HEK293 (cell line): ENCODE data around the gene WARS2.

Source experiments
- CTCF ChIA-PET: fragments of 350-600 bp; formaldehyde crosslinking; extraction: SDS; loops from one replicate; lab custom pipeline; 2021; ENCODE audit warnings: antibody characterized with exemption; lab: Yijun Ruan, JAX
- POLR2A ChIA-PET: fragments of 300-600 bp; formaldehyde crosslinking; extraction: SDS; loops from one replicate; lab custom pipeline; 2020; ENCODE audit warnings: antibody characterized with exemption, inconsistent platforms; lab: Yijun Ruan, JAX
- H3K27ac ChIP-seq: fragments of 200-500 bp; sonication (Bioruptor generic); 2 replicates; pipeline ENCODE4 v1.5.1; 2014; ENCODE audit warnings: low read depth, low read length, control low read depth, inconsistent platforms; ENCODE audit errors: extremely low read depth
- H3K36me3 ChIP-seq, 2 experiments: fragments of 200-500 bp in 1 of 2; sonication (Bioruptor generic) in 1 of 2; 1 replicate in 1 of 2; 2 replicates in 1 of 2; pipeline ENCODE4 v1.5.1; 2014 to 2017; ENCODE audit warnings: inconsistent platforms in 2 of 2, low read length in 2 of 2; ENCODE audit not compliant: control insufficient read depth in 2 of 2, insufficient read depth in 1 of 2
- H3K4me1 ChIP-seq: fragments of 200-500 bp; sonication (Bioruptor generic); 2 replicates; pipeline ENCODE4 v1.5.1; 2014; ENCODE audit warnings: mild to moderate bottlenecking, low read length, inconsistent platforms; ENCODE audit not compliant: control insufficient read depth, insufficient read depth
- H3K4me3 ChIP-seq: 2 replicates; pipeline ENCODE4 v1.5.1; 2011; ENCODE audit warnings: low read depth, mild to moderate bottlenecking, control low read depth, low read length, moderate library complexity
- H3K9me3 ChIP-seq: fragments of 200-500 bp; sonication (Bioruptor generic); 2 replicates; pipeline ENCODE4 v1.5.1; 2014; ENCODE audit warnings: low read depth, low read length, inconsistent platforms; ENCODE audit not compliant: control insufficient read depth, insufficient read depth
- BCL11B ChIP-seq: fragments of 450-650 bp; formaldehyde crosslinking; IDR thresholded peaks from 2 replicates; pipeline ENCODE4 v1.5.1; 2016; ENCODE audit warnings: low read depth, missing biosample characterization, missing genetic modification characterization
- BCL6B ChIP-seq: fragments of 450-650 bp; formaldehyde crosslinking; IDR thresholded peaks from 2 replicates; pipeline ENCODE4 v1.5.1; 2017; ENCODE audit warnings: missing biosample characterization, missing genetic modification characterization
- EGR2 ChIP-seq: fragments of 450-650 bp; formaldehyde crosslinking; IDR thresholded peaks from 2 replicates; pipeline ENCODE4 v1.5.1; 2016; ENCODE audit warnings: low read depth, missing biosample characterization, missing genetic modification characterization
- KLF16 ChIP-seq: fragments of 450-650 bp; formaldehyde crosslinking; IDR thresholded peaks from 2 replicates; pipeline ENCODE4 v1.5.1; 2017; ENCODE audit warnings: missing biosample characterization, missing genetic modification characterization
- PRDM2 ChIP-seq: fragments of 450-650 bp; formaldehyde crosslinking; IDR thresholded peaks from 2 replicates; pipeline ENCODE4 v1.5.1; 2016; ENCODE audit warnings: missing biosample characterization, missing genetic modification characterization, borderline replicate concordance
- TRIM28 ChIP-seq: IDR thresholded peaks from 2 replicates; pipeline ENCODE4 v1.6.1; 2011; ENCODE audit warnings: low read length, control low read depth, borderline replicate concordance
- WT1 ChIP-seq: fragments of 450-650 bp; formaldehyde crosslinking; IDR thresholded peaks from 2 replicates; pipeline ENCODE4 v1.5.1; 2016; ENCODE audit warnings: missing biosample characterization, missing genetic modification characterization
- ZBTB20 ChIP-seq: fragments of 450-650 bp; formaldehyde crosslinking; IDR thresholded peaks from 2 replicates; pipeline ENCODE4 v1.5.1; 2016; ENCODE audit warnings: missing biosample characterization, missing genetic modification characterization
- ZNF10 ChIP-seq: fragments of 450-650 bp; formaldehyde crosslinking; IDR thresholded peaks from 2 replicates; pipeline ENCODE4 v1.5.1; 2017; ENCODE audit warnings: missing biosample characterization, missing genetic modification characterization
- ZNF132 ChIP-seq: fragments of 450-650 bp; formaldehyde crosslinking; IDR thresholded peaks from 2 replicates; pipeline ENCODE4 v1.5.1; 2017; ENCODE audit warnings: missing biosample characterization, missing genetic modification characterization, borderline replicate concordance
- ZNF138 ChIP-seq: fragments of 450-650 bp; formaldehyde crosslinking; IDR thresholded peaks from 2 replicates; pipeline ENCODE4 v1.5.1; 2016; ENCODE audit warnings: missing biosample characterization, missing genetic modification characterization, borderline replicate concordance
- ZNF148 ChIP-seq: fragments of 450-650 bp; formaldehyde crosslinking; IDR thresholded peaks from 2 replicates; pipeline ENCODE4 v1.5.0; 2017; ENCODE audit warnings: missing biosample characterization, missing genetic modification characterization, borderline replicate concordance
- ZNF155 ChIP-seq: fragments of 450-650 bp; formaldehyde crosslinking; IDR thresholded peaks from 2 replicates; pipeline ENCODE4 v1.5.1; 2016; ENCODE audit warnings: missing biosample characterization, missing genetic modification characterization
- ZNF266 ChIP-seq: fragments of 450-650 bp; formaldehyde crosslinking; IDR thresholded peaks from 2 replicates; pipeline ENCODE4 v1.5.1; 2016; ENCODE audit warnings: missing biosample characterization, missing genetic modification characterization, low read depth
- ZNF416 ChIP-seq: fragments of 450-650 bp; formaldehyde crosslinking; IDR thresholded peaks from 2 replicates; pipeline ENCODE4 v1.5.1; 2016; ENCODE audit warnings: missing biosample characterization, missing genetic modification characterization
- ZNF423 ChIP-seq: fragments of 450-650 bp; formaldehyde crosslinking; IDR thresholded peaks from 2 replicates; pipeline ENCODE4 v1.5.1; 2016; ENCODE audit warnings: missing biosample characterization, missing genetic modification characterization
- ZNF530 ChIP-seq: fragments of 450-650 bp; formaldehyde crosslinking; IDR thresholded peaks from 2 replicates; pipeline ENCODE4 v1.5.1; 2016; ENCODE audit warnings: low read depth, missing biosample characterization, missing genetic modification characterization
- ZNF768 ChIP-seq: fragments of 450-650 bp; formaldehyde crosslinking; IDR thresholded peaks from 2 replicates; pipeline ENCODE4 v1.5.1; 2018; ENCODE audit warnings: missing biosample characterization, mild to moderate bottlenecking, missing genetic modification characterization
- ZNF843 ChIP-seq: fragments of 450-650 bp; formaldehyde crosslinking; IDR thresholded peaks from 2 replicates; pipeline ENCODE4 v1.5.1; 2016; ENCODE audit warnings: missing biosample characterization, missing genetic modification characterization
- TF ChIP-seq, protein P1 (sequence below): fragments of 450-650 bp; formaldehyde crosslinking; IDR thresholded peaks from 2 replicates; pipeline ENCODE4 v1.5.1; 2016; ENCODE audit warnings: missing biosample characterization, missing genetic modification characterization
- TF ChIP-seq, protein P2 (sequence below): fragments of 450-650 bp; formaldehyde crosslinking; IDR thresholded peaks from 2 replicates; pipeline ENCODE4 v1.5.1; 2016; ENCODE audit warnings: missing biosample characterization, missing genetic modification characterization

WARS2 gene

GRCh38 chr1:119160409-119160808 lies 20.0 kb upstream of the WARS2 start:
- H3K4me3 ChIP-seq: no peak overlapping the region
- peaks cover 6 to 72% of the 10 kb centered on the region in 2 experiments; a peak in 2 of 3 replicates for H3K36me3 ChIP-seq
- no peak for TF ChIP-seq BCL11B (tag by site-specific recombination)
- no peak for TF ChIP-seq TRIM28
- no peak for TF ChIP-seq ZNF10 (tag by site-specific recombination)
- no peak for TF ChIP-seq ZNF423 (tag by site-specific recombination)
- no peak for TF ChIP-seq ZNF132 (tag by site-specific recombination)
- no peak for TF ChIP-seq ZNF416 (tag by site-specific recombination)
- no peak for TF ChIP-seq PRDM2
- TF ChIP-seq, protein P1, sequence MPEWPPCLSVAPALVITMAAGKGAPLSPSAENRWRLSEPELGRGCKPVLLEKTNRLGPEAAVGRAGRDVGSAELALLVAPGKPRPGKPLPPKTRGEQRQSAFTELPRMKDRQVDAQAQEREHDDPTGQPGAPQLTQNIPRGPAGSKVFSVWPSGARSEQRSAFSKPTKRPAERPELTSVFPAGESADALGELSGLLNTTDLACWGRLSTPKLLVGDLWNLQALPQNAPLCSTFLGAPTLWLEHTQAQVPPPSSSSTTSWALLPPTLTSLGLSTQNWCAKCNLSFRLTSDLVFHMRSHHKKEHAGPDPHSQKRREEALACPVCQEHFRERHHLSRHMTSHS (tag by site-specific recombination): no peak
- TF ChIP-seq WT1 (tag by site-specific recombination): no peak
- no peaks in the 10 kb centered on the region for H3K9me3 ChIP-seq
- CTCF ChIA-PET: no interaction called here
- POLR2A ChIA-PET: no interaction called here
- no peaks in the 10 kb centered on the region for H3K4me1 ChIP-seq
- no peak overlapping the region for H3K27ac ChIP-seq

DNA sequence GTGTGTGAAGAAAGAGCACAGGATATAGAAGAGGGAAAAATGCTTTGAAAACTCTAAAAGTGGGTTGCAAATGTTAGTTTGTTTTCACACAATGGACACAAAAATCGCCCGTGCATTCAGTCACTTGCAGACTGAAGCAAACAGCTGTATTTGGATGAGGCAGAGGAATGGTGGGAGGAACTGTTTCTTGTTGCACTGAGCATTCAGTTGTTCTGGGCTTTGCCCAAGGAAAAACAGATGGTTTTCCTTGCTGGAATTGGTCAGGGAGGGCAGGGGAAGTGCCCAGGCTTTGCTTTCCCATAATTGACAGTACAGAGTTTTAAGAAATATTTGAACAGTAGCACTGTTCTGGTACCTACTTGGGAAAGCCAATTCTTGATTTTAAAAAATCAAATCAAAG lies 19.5 kb upstream of the WARS2 start:
- ChIA-PET CTCF (no interaction called here), POLR2A (no interaction called here)
- Histone ChIP-seq H3K4me1 (no peaks in the 10 kb centered on the region), H3K4me3 (no peak overlapping the region), H3K36me3 (peaks cover 6 to 72% of the 10 kb centered on the region in 2 experiments; a peak in 2 of 3 replicates), H3K27ac (no peak overlapping the region), H3K9me3 (no peaks in the 10 kb centered on the region)
- no peak for TF ChIP-seq ZNF266 (tag by site-specific recombination)
- TF ChIP-seq ZNF530: no peak

DNA sequence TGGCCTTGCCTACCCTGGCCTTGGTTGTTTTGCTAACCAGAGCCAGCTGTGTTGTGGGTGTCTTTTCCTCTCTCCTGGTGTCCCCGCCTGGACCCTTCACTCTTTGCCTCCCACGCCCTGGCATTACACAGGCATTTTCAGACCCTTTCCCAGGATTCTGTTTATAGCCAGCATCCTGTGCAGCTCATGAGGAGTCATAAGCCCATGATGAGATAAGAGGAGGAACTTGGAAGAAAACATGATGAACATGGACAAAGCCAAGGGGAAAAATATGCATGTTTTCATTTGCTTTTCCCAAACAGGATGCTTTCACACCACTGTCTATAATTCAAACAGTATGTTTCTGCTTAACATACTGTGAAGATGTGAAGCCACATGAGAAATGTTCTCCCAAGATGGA lies 18.7 kb upstream of the WARS2 start:
- no peaks in the 10 kb centered on the region for H3K9me3 ChIP-seq
- H3K27ac ChIP-seq: no peak overlapping the region
- no peaks in the 10 kb centered on the region for H3K4me1 ChIP-seq
- peaks cover 6 to 68% of the 10 kb centered on the region in 2 experiments; a peak in 2 of 3 replicates for H3K36me3 ChIP-seq
- POLR2A ChIA-PET: no interaction called here
- no peak overlapping the region for H3K4me3 ChIP-seq
- CTCF ChIA-PET: interaction anchor here (0.6 to 1.6 kb wide), 2 partner anchors 19 to 44 kb away, joined by 3 to 4 read pairs; partner anchors contain the start of gene WARS2
- no peak for TF ChIP-seq ZBTB20 (tag by site-specific recombination)
- no peak for TF ChIP-seq ZNF148 (tag by site-specific recombination)
- no peak for TF ChIP-seq KLF16 (tag by site-specific recombination)
- no peak for TF ChIP-seq ZNF843
- no peak for TF ChIP-seq ZNF768 (tag by site-specific recombination)
- TF ChIP-seq BCL6B (tag by site-specific recombination): no peak
- no peak for TF ChIP-seq ZNF138 (tag by site-specific recombination)
- no peak for TF ChIP-seq TRIM28
- TF ChIP-seq, protein P2, sequence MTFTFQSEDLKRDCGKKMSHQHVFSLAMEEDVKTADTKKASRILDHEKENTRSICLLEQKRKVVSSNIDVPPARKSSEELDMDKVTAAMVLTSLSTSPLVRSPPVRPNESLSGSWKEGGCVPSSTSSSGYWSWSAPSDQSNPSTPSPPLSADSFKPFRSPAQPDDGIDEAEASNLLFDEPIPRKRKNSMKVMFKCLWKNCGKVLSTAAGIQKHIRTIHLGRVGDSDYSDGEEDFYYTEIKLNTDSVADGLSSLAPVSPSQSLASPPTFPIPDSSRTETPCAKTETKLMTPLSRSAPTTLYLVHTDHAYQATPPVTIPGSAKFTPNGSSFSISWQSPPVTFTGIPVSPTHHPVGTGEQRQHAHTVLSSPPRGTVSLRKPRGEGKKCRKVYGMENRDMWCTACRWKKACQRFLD (tag by site-specific recombination): no peak
- no peak for TF ChIP-seq ZNF530
- TF ChIP-seq EGR2 (tag by site-specific recombination): no peak
- no peak for TF ChIP-seq ZNF155 (tag by site-specific recombination)
